CD8-positive, alpha-beta memory T cell (primary cell): Measurements from ENCODE around the gene SLC39A10. TPM values are rescaled to one million over a fixed set of nuclear protein-coding genes. Genes with fewer than 3 reads are reported as not detected.

Experiments
- CTCF ChIA-PET: fragments of 350-600 bp; sonication (Branson Sonifier 250); formaldehyde crosslinking; loops from one replicate; lab custom pipeline; 2021; ENCODE audit warnings: antibody characterized with exemption; lab: Charles Lee
- POLR2A ChIA-PET: fragments of 350-600 bp; sonication (Branson Sonifier 250); formaldehyde crosslinking; loops from one replicate; lab custom pipeline; 2021; ENCODE audit warnings: antibody characterized with exemption; lab: Charles Lee
- DNase-seq, 5 donors: peaks; one replicate each; pipeline versions ENCODE4 v3.0.0 to v3.0.0-alpha.2; 2020 to 2022; ENCODE audit warnings: mixed read lengths in 1 of 5
- H3K27ac ChIP-seq: one replicate; pipeline ENCODE4 v1.7.0; 2013; ENCODE audit warnings: low read depth, mild to moderate bottlenecking, low read length, moderate library complexity
- H3K27me3 ChIP-seq: 2 replicates; pipeline ENCODE4 v1.7.0; 2013; ENCODE audit warnings: low read length, mild to moderate bottlenecking; ENCODE audit not compliant: insufficient read depth, poor library complexity, severe bottlenecking
- H3K36me3 ChIP-seq: 2 replicates; pipeline ENCODE4 v1.7.0; 2013; ENCODE audit warnings: mild to moderate bottlenecking, low read length, moderate library complexity; ENCODE audit not compliant: insufficient read depth
- H3K4me1 ChIP-seq: 2 replicates; pipeline ENCODE4 v1.7.0; 2013; ENCODE audit warnings: mild to moderate bottlenecking, low read length, moderate library complexity; ENCODE audit not compliant: insufficient read depth
- H3K4me3 ChIP-seq: 2 replicates; pipeline ENCODE4 v1.7.0; 2013; ENCODE audit warnings: mild to moderate bottlenecking, low read length
- H3K9me3 ChIP-seq: 2 replicates; pipeline ENCODE4 v1.7.0; 2013; ENCODE audit warnings: mild to moderate bottlenecking, low read length
- H3K27ac Mint-ChIP-seq, 8 donors: one replicate each; pipeline ENCODE4 v1.8.0; 2020 to 2021; ENCODE audit warnings: mixed read lengths in 8 of 8, mild to moderate bottlenecking in 6 of 8, inconsistent platforms in 3 of 8, moderate library complexity in 3 of 8
- H3K27me3 Mint-ChIP-seq, 2 donors: one replicate each; pipeline ENCODE4 v1.8.0; 2020 to 2021; ENCODE audit warnings: mixed read lengths in 2 of 2, mild to moderate bottlenecking in 1 of 2, moderate library complexity in 1 of 2
- H3K36me3 Mint-ChIP-seq, 3 donors: one replicate each; pipeline ENCODE4 v1.8.0; 2020 to 2021; ENCODE audit warnings: mixed read lengths in 3 of 3, inconsistent platforms in 1 of 3, mild to moderate bottlenecking in 1 of 3
- H3K4me1 Mint-ChIP-seq, 3 donors: one replicate each; pipeline ENCODE4 v1.8.0; 2020 to 2021; ENCODE audit warnings: mixed read lengths in 3 of 3, inconsistent platforms in 1 of 3, mild to moderate bottlenecking in 1 of 3
- H3K4me3 Mint-ChIP-seq, 7 donors: one replicate each; pipeline ENCODE4 v1.8.0; 2020 to 2021; ENCODE audit warnings: mixed read lengths in 7 of 7, mild to moderate bottlenecking in 6 of 7, moderate library complexity in 4 of 7, inconsistent platforms in 2 of 7
- H3K9me3 Mint-ChIP-seq, 5 donors: one replicate each; pipeline ENCODE4 v1.8.0; 2020 to 2022; ENCODE audit warnings: mixed read lengths in 5 of 5, mild to moderate bottlenecking in 3 of 5, moderate library complexity in 2 of 5, inconsistent platforms in 1 of 5
- polyA plus RNA-seq: library from polyadenylated mRNA; unstranded; fragments of 300-500 nt; fragmentation: Illumina TruSeq; gene quantifications from one replicate; pipeline ENCODE4 v1.2.3, GENCODE V29; 2021
- total RNA-seq, 2 experiments: library from RNA; stranded (reverse); gene quantifications; one replicate each; pipeline ENCODE4 v1.2.3, GENCODE V29; 2021

The SLC39A10 gene
- total and polyA plus RNA-seq, 3 experiments from 2014 or later = 11.3 to 23.6 (median 22.2) TPM

GRCh38 chr2:195782156-195782555 is 125.1 kb downstream of the SLC39A10 start:
- Mint-ChIP-seq H3K27me3 (peaks cover 1 to 10% of the 10 kb centered on the region in 2 donors), H3K36me3 (no peaks in the 10 kb centered on the region)
- POLR2A ChIA-PET = no interaction called here

More at GRCh38 chr2:195782156-195782555, 125.1 kb downstream of the SLC39A10 start:
- DNase-seq = no peak
- no peaks in the 10 kb centered on the region for H3K9me3 Mint-ChIP-seq
- Histone ChIP-seq H3K27me3 (no peaks in the 10 kb centered on the region), H3K9me3 (no peaks in the 10 kb centered on the region), H3K4me3 (no peak overlapping the region), H3K4me1 (no peaks in the 10 kb centered on the region), H3K36me3 (no peaks in the 10 kb centered on the region), H3K27ac (no peak overlapping the region)
- H3K4me3 Mint-ChIP-seq = no peak overlapping the region
- H3K4me1 Mint-ChIP-seq = no peaks in the 10 kb centered on the region
- H3K27ac Mint-ChIP-seq = no peak overlapping the region
- CTCF ChIA-PET = no interaction called here
